Panc1 (cell line): ENCODE measurements around the gene NEURL4. TPM values are rescaled to one million over a fixed set of nuclear protein-coding genes. Genes with fewer than 3 reads are reported as not detected.

Experiments used
- ATAC-seq: fragments of 200-7000 bp; cut with Tn5 transposase; 2 replicates; pipeline ENCODE4 v1.9.1; 2020; ENCODE audit warnings: mild to moderate bottlenecking, moderate library complexity
- BruUV-seq: library from RNA; stranded (reverse); fragments of 400-500 nt; replicated peaks from 2 replicates; lab custom pipeline; 2021; lab: Mats Ljungman, UMichigan
- CTCF ChIA-PET: fragments of 300-600 bp; sonication (Branson Sonifier 250); formaldehyde crosslinking; loops from one replicate; lab custom pipeline; 2022; ENCODE audit warnings: antibody characterized with exemption; lab: Charles Lee
- POLR2A ChIA-PET: fragments of 300-600 bp; sonication (Branson Sonifier 250); formaldehyde crosslinking; loops from one replicate; lab custom pipeline; 2022; ENCODE audit warnings: antibody characterized with exemption; lab: Charles Lee
- DNase-seq: peaks from one replicate; pipeline ENCODE4 v3.0.0-alpha.2; 2010; ENCODE audit warnings: low read depth, low spot score
- H3K27ac ChIP-seq: 2 replicates; pipeline ENCODE4 v1.5.1; 2011; ENCODE audit warnings: mild to moderate bottlenecking, low read length, inconsistent platforms
- H3K27me3 ChIP-seq: fragments of 200-500 bp; sonication (Bioruptor generic); 2 replicates; pipeline ENCODE4 v1.6.0; 2014; ENCODE audit warnings: low read length, inconsistent platforms; ENCODE audit not compliant: control insufficient read depth, insufficient read depth
- H3K36me3 ChIP-seq: fragments of 200-500 bp; sonication (Bioruptor generic); 2 replicates; pipeline ENCODE4 v1.5.1; 2014; ENCODE audit warnings: inconsistent platforms, mild to moderate bottlenecking, low read length, moderate library complexity; ENCODE audit not compliant: control insufficient read depth, insufficient read depth
- H3K4me1 ChIP-seq: 2 replicates; pipeline ENCODE4 v1.5.1; 2011; ENCODE audit warnings: inconsistent platforms, mild to moderate bottlenecking, low read length, moderate library complexity; ENCODE audit not compliant: control insufficient read depth, insufficient read depth
- H3K4me3 ChIP-seq, 2 experiments: 2 replicates each; pipeline ENCODE4 v1.5.1; 2011 to 2012; ENCODE audit warnings: low read depth in 2 of 2, low read length in 2 of 2, mild to moderate bottlenecking in 2 of 2, inconsistent platforms in 1 of 2, moderate library complexity in 1 of 2
- H3K9me3 ChIP-seq: fragments of 200-500 bp; sonication (Bioruptor generic); 2 replicates; pipeline ENCODE4 v1.5.1; 2014; ENCODE audit warnings: low read depth, mild to moderate bottlenecking, inconsistent platforms, low read length, moderate library complexity; ENCODE audit not compliant: control insufficient read depth, insufficient read depth
- CTCF ChIP-seq: fragments of 450-650 bp; IDR thresholded peaks from 2 replicates; pipeline ENCODE4 v1.5.1; 2017; ENCODE audit warnings: mild to moderate bottlenecking
- POLR2AphosphoS5 ChIP-seq: IDR thresholded peaks from 2 replicates; pipeline ENCODE4 v1.6.1; 2012; ENCODE audit warnings: mild to moderate bottlenecking, low read depth, low read length, moderate library complexity
- SIN3A ChIP-seq: IDR thresholded peaks from 2 replicates; pipeline ENCODE4 v1.6.1; 2012; ENCODE audit warnings: low read depth, mild to moderate bottlenecking, low read length, moderate library complexity, borderline replicate concordance; ENCODE audit not compliant: insufficient read depth
- TCF7L2 ChIP-seq: IDR thresholded peaks from 2 replicates; pipeline ENCODE4 v1.6.1; 2011; ENCODE audit warnings: mild to moderate bottlenecking, low read depth, low read length, inconsistent platforms
- in situ Hi-C: cut with HindIII; loops from 2 replicates; pipeline ENCODE4 v1.10.0; 2016; ENCODE audit warnings: low sequenced_read_pairs, low pct_unique_long_range_greater_than_20kb
- intact Hi-C: fragments of 100-400 bp; cut with micrococcal nuclease; formaldehyde crosslinking; loops from one replicate; pipeline ENCODE4 v1.10.0; 2022; ENCODE audit not compliant: unreplicated experiment
- total RNA-seq: library from RNA; stranded (reverse); gene quantifications from one replicate; pipeline ENCODE4 v1.2.1, GENCODE V29; 2021; ENCODE audit not compliant: unreplicated experiment
- TF ChIP-seq, protein P1 (sequence below), 2 experiments: IDR thresholded peaks; 2 replicates each; pipeline ENCODE4 v1.6.1; 2011 to 2012; ENCODE audit warnings: low read depth in 2 of 2, control low read depth in 1 of 2, low read length in 1 of 2, mild to moderate bottlenecking in 1 of 2, moderate library complexity in 1 of 2; ENCODE audit not compliant: insufficient read depth in 1 of 2

Gene NEURL4
- total RNA-seq, 1 experiment from 2014 or later, result 58.9 TPM

DNA sequence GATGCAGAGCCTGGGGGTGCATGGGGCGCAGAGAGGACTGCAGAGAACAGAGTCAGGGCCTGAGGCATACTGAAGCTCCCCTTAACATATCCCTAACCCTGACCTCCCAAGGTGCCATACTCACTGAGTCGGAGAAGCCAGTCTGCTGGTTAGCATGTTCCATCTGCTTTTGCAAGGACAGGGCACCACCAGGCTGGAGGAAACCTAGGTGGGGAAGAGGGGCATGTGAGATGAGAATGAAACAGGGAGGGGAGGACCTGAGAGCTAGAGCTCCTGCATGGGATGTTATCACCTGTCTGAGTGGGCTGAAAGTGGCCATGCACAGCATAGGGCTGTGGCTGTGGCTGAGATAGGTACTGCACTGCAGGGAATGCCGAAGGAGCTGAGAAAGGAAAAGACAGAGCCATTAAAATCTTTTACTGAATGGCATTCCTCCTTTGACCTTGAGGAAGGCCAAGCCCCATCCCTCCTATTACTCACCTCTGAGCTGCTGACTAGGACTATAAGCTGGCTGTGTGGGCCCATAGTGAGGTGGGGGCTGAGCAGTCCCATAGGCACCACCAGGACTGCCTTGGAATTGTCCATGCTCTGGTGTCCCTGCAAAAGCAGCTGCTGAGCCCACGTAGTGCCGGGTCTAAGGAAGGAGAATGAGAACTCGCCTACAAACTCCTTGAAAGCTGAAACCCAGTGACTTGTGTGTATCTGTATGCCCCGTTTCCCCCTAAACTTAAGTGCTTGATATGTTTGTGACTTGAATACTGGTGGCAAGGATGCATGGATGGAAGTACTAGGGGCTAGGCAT lies 15.8 kb downstream of the NEURL4 start:
- DNase-seq, result no peak
- Histone ChIP-seq H3K36me3 (peaks cover 29% of the 10 kb centered on the region), H3K4me3 (peak overlapping the region in 1 of 2 experiments; percentile 75; a peak in 1 of 4 replicates), H3K4me1 (peaks cover 42% of the 10 kb centered on the region), H3K27me3 (no peaks in the 10 kb centered on the region), H3K27ac (peak overlapping the region; percentile 88; the same call in 1 of the 2 replicates), H3K9me3 (no peaks in the 10 kb centered on the region)
- ChIA-PET POLR2A (interaction anchor here (0.5 to 1.9 kb wide), 4 partner anchors 17 to 818 kb away, joined by 3 to 5 read pairs (median 4); partner anchors contain the start of gene SLC2A4), CTCF (interaction anchor here (0.8 to 1.3 kb wide), 3 partner anchors 16 to 32 kb away, joined by 3 to 13 read pairs (median 4); partner anchors contain the start of gene SLC2A4)
- ATAC-seq, result peak; percentile 56
- no TSS peak for BruUV-seq
- intact Hi-C loops (no loop called here), in situ Hi-C loops (no loop called here)
- TF ChIP-seq, protein P1, sequence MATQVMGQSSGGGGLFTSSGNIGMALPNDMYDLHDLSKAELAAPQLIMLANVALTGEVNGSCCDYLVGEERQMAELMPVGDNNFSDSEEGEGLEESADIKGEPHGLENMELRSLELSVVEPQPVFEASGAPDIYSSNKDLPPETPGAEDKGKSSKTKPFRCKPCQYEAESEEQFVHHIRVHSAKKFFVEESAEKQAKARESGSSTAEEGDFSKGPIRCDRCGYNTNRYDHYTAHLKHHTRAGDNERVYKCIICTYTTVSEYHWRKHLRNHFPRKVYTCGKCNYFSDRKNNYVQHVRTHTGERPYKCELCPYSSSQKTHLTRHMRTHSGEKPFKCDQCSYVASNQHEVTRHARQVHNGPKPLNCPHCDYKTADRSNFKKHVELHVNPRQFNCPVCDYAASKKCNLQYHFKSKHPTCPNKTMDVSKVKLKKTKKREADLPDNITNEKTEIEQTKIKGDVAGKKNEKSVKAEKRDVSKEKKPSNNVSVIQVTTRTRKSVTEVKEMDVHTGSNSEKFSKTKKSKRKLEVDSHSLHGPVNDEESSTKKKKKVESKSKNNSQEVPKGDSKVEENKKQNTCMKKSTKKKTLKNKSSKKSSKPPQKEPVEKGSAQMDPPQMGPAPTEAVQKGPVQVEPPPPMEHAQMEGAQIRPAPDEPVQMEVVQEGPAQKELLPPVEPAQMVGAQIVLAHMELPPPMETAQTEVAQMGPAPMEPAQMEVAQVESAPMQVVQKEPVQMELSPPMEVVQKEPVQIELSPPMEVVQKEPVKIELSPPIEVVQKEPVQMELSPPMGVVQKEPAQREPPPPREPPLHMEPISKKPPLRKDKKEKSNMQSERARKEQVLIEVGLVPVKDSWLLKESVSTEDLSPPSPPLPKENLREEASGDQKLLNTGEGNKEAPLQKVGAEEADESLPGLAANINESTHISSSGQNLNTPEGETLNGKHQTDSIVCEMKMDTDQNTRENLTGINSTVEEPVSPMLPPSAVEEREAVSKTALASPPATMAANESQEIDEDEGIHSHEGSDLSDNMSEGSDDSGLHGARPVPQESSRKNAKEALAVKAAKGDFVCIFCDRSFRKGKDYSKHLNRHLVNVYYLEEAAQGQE (IDR thresholded peaks at IDR 0.05; ENCODE audit: insufficient read depth in 1 of 2, low read depth in 2 of 2, low read length in 1 of 2), result no peak
- no peak for TF ChIP-seq TCF7L2
- no peak for TF ChIP-seq SIN3A
- peak; percentile 36; the same call in 1 of the 2 replicates for TF ChIP-seq POLR2AphosphoS5
- TF ChIP-seq CTCF, result no peak

GRCh38 chr17:7312432-7313087 lies 16.6 kb downstream of the NEURL4 start:
- TF ChIP-seq POLR2AphosphoS5, result peak; percentile 43; the same call in 1 of the 2 replicates
- TF ChIP-seq, protein P1 (IDR thresholded peaks at IDR 0.05; ENCODE audit: insufficient read depth in 1 of 2, low read depth in 2 of 2, low read length in 1 of 2), result no peak
- intact Hi-C loops, result no loop called here
- Histone ChIP-seq H3K36me3 (peaks cover 29% of the 10 kb centered on the region), H3K9me3 (no peaks in the 10 kb centered on the region), H3K4me1 (peaks cover 42% of the 10 kb centered on the region), H3K4me3 (no peak overlapping the region), H3K27me3 (no peaks in the 10 kb centered on the region), H3K27ac (peak overlapping the region; percentile 36; the same call in 1 of the 2 replicates)
- no TSS peak for BruUV-seq
- no peak for DNase-seq
- in situ Hi-C loops, result no loop called here
- CTCF ChIA-PET, result interaction anchor here (0.8 to 1.3 kb wide), 2 partner anchors 17 to 32 kb away, joined by 3 to 13 read pairs; partner anchors contain the start of gene SLC2A4
- POLR2A ChIA-PET, result interaction anchor here (0.5 to 1.9 kb wide), 4 partner anchors 17 to 819 kb away, joined by 3 to 5 read pairs (median 4); partner anchors contain the start of gene SLC2A4
- no peak for ATAC-seq
